ENCODE results near the gene IL37.

IL37 gene

GRCh38 chr2:112962308-112963175 is 51.6 kb downstream of the IL37 start:
- no peak for DNase-seq

DNA sequence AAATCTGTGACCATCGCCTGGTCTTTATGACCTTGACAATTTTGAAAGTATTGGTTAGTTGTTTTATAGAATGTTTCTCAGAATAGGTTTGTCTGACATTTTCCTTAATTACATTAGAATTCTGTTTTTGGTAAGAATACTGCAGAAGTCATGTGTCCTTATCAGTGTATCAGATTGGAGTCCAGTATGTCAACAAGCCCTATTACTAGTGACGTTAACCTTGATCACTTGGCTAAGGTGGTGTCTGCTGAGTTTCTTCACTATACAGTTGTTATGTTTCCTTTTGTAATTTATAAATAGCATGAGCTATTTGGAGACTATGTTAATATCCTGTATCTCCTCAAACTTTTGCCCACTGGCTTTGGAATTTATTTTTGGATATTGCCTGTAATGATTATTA is 56.1 kb downstream of the IL37 start:
- DNase-seq = no peak
